AG08395 (cell line): ENCODE data around the gene SMC1B.

Experiments used
- DNase-seq: peaks from one replicate; pipeline ENCODE4 v3.0.0; 2012; ENCODE audit warnings: mixed read lengths, low spot score

Gene SMC1B

DNA sequence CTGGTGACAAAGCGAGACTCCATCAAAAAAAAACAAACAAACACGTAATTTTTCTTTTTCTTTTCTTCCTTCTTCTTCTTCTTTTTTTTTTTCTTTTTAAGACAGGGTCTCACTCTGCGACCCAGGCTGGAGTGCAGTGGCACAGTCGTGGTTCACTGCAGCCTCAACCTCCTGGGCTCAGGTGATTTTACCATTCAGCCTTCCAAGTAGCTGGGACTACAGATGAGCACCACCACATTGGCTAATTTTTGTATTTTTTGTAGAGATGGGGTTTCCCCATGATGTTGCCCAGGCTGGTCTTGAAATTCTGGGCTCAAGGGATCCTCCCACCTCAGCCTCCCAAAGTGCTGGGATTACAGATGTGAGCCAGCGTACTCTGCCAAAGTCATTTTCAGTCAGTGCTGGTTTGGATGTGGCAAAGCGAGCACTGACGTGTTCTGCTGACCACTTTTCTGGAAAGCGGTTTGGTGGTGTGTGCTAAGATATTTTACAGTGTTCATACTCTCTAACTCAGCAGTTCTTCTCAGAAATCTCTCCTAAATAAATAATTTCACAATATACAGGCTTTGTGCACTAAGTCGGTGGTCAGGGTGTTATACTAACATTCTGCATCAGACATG lies 92.9 kb downstream of the SMC1B start:
- peak; percentile 67 for DNase-seq

GRCh38 chr22:45319324-45319685 lies 94.1 kb downstream of the SMC1B start:
- DNase-seq: peak; percentile 48

GRCh38 chr22:45318558-45319323 lies 94.7 kb downstream of the SMC1B start:
- peak; percentile 35 for DNase-seq

DNA sequence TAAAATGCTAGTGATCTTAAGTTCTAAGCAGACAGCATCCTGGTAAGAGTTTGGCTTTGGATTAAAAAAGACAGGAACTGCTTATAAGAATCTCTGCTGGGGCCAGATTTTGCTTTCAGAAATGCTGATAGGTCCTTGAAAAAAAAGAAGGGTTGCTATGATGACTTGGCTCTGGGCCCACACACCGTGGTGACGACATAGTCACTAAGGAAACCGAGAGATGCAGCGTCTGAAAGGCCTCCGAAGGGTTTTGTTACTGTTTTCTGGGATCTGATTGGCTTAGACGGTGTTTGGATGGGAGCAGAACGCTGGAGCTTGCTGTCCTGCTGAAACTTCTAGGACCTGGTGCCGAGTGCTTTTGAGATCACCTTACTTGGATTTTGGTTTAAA lies 95.2 kb downstream of the SMC1B start:
- DNase-seq: peak; percentile 90

DNA sequence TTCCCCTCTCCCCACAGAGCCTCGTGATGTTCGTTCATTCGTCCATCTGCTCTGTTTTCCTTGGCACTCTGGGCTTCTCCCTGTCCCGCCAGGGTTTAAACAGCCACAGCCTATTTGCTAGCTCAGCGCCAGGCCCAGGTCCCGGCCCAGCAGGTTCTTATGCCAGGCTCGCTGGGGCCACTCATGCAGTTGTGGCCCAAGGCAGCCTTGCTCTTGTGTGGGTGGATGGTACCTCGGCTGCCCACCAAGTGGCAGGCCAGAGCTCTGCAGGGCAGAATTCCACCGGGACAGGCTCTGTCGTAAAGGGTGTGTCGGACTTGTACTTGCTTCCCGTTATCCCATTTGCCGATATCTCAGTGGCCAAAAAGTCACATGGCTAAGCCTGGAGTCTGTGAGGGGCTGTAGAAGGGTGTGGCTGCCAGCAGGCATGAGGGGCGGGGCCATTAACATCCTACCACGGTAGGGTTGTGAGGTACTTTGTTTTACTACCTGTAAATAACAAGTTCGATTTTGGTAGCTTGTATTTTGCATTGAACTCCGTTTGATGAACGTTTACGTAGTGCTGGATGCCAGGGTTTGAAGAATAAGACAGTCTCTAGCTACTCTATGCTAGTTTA lies 95.7 kb downstream of the SMC1B start:
- DNase-seq: peak; percentile 54

DNA sequence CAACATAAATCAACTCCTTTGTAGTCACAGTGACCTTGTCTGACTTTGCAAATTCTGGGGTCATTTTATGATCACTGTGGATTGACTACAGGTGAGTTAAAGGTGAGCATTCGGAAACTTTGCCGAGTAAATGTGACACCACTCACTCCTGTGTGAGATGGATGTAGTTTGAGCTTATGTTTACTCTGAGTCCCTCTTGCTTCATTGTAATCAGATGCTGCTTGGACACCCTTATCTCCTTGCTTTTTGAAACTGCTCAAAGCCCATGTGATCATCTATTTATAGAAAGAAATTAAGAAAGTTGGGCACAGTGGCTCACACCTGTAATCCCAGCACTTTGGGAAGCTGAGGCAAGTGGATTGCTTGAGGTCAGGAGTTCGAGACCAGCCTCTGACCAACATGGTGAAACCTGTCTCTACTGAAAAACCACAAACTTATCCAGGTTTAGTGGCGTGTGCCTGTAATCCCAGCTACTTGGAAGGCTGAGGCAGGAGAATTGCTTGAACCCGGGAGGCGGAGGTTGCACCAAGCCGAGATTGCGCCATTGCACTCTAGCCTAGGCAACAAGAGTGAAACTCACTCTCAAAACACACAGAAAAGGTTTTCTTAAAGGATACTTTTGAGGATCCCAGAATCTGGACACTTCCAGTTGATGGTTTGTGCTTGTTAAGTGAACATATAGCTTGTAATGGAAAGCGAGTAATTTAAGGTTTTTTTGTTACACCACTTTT lies 96.4 kb downstream of the SMC1B start:
- DNase-seq: no peak

GRCh38 chr22:45314786-45315185 lies 98.6 kb downstream of the SMC1B start:
- no peak for DNase-seq

GRCh38 chr22:45314054-45314721 lies 99.2 kb downstream of the SMC1B start:
- no peak for DNase-seq

- no peak for DNase-seq
Observed at GRCh38 chr22:45312856-45313255, 100.5 kb downstream of the SMC1B start.

- DNase-seq: no peak
Observed at GRCh38 chr22:45312415-45312814, 101.0 kb downstream of the SMC1B start.

DNA sequence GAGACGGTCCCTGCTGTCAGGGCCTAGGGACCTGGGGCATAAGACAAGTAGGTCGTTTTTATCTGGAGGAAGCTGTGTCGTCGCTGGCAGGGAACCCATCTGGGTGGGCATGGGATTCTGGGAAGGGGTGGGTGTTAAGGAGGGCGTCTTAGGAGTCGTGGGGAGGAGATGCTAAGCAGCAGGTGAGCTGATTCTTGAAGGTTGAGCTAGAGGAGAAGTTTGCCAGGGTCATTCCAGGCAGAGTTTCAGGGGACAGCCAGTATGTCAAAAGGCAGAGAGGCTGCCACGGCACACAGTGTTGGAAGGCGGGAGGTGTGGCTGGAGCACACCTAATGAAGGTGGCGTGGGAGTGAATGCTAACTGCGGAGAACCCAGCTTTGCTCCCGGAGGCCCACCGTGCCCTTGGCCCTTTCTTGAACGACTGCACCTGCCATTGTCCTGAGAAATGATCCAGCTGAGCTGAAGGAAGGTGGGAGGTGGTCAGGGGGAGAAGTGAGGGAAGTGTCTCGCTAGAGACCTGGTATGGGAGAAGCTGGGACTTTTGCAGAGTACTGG lies 102.3 kb downstream of the SMC1B start:
- DNase-seq: no peak

- no peak for DNase-seq
Observed at GRCh38 chr22:45310331-45310976, 102.9 kb downstream of the SMC1B start.

DNA sequence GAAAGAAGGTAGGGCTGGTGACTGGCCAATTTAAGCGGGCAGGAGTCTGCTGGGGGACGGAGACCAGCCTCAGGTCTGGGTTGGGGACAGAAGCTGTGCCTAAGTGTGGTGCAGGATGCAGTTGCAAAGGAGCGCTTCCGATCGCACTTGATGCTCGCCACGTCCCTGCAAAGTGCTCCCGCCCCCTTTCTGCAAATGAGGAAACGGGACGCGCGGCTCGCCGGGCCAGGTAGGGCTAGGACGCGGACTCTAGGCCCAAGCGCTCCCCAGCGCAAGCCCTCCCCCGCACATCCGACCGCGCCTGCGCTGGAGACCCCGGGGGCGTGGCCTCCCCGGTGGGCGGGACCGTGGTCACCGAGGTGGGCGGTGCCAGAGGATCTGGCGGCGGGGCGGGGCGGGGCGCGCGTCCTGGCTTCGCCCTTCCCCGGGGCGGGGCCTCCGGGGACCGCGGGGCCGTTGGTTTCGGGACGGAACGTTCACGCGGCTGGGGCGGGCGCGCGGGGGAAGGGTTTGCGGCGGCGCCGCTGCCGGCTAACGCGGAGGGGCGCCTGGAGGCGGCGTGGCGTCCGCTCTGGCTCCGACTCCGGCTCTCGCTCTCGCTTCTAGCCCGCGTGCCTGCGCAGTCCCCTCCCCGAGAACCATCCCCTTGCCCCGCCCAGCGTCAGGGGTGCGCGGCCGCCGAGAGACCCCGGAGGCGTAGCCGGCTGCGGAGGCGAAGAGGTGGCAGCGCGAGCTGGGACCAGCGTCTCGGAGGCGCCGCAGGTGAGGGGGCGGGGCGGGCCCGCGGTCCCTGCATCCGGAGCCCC lies 103.8 kb downstream of the SMC1B start, which contains the start of gene FAM118A:
TSS of gene FAM118A (plus strand) at position 513 of the 806 bp plus-strand sequence. CDS start 12,446 bp downstream, outside the sequence.
- DNase-seq: peak; percentile 98

- DNase-seq: no peak
Observed at GRCh38 chr22:45308957-45309421, 104.4 kb downstream of the SMC1B start.

- no peak for DNase-seq
Observed at GRCh38 chr22:45308391-45308956, 104.9 kb downstream of the SMC1B start.

DNA sequence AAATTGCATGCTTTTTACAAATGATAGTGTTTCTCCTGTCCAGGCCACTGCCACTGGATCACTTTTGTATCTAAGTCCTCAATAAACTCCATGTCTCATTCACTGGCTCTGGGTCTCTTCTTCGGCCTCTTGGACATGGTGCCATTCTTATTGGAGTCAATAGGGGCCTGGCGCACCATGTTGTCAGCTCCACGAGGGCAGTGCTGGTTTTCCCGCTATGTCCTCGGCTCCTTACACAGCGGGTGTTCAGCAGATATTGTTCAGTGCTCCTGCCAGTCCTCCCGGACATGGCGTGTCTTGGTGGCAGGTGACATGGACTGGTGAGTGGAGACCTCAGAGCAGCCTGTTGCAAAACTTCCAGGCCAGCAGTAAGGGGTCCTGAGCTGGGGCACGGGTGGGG lies 107.3 kb downstream of the SMC1B start:
- no peak for DNase-seq

DNA sequence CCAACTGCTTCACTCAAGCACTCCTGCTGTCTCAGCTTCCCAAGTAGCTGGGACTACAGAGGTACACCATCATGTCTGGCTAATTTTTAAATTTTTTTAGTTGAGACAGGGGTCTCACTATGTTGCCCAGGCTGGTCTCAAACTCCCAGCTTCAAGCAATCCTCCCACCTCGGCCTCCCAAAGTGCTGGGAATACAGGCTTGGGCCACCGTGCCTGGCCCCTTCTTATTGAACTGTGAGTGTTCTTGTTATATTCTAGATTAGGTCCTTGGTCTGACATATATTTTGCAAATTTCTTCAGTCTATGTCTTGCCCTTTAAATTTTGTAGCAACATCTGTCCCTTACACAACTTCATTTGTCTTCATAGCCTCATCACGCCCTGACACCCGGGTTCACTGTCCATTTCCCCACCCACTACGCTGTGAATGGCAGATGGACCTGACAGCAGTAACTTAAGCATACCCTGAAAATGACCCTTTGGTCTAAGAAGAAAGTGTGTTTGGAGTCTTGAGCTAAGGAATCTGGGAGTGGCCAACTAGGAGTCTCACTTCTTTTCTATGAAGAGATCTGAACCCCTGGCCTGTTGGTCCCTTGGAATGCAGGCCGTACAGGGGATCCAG lies 107.8 kb downstream of the SMC1B start:
- DNase-seq: no peak

- no peak for DNase-seq
Observed at GRCh38 chr22:45304971-45305370, 108.4 kb downstream of the SMC1B start.

GRCh38 chr22:45303181-45303580 lies 110.2 kb downstream of the SMC1B start:
- DNase-seq: no peak
